K562 (cell line): ENCODE measurements around the gene ARHGAP10. TPM values are rescaled to one million over a fixed set of nuclear protein-coding genes. Genes with fewer than 3 reads are reported as not detected.

Experiments
- BCLAF1 ChIP-seq, 2 experiments: fragments of 450-650 bp in 1 of 2; IDR thresholded peaks; 2 replicates each; pipeline ENCODE4 v1.6.1; 2011 to 2017; ENCODE audit warnings: low read depth in 2 of 2, antibody characterized with exemption in 1 of 2, borderline replicate concordance in 1 of 2, low read length in 1 of 2, mild to moderate bottlenecking in 1 of 2, mixed read lengths in 1 of 2; ENCODE audit not compliant: control insufficient read depth in 1 of 2
- MITF ChIP-seq: IDR thresholded peaks from 2 replicates; pipeline ENCODE4 v1.6.1; 2014; ENCODE audit warnings: antibody characterized with exemption
- SP1 ChIP-seq: sonication (generic); formaldehyde crosslinking; IDR thresholded peaks from 2 replicates; pipeline ENCODE4 v1.8.1; 2022; ENCODE audit warnings: mild to moderate bottlenecking, missing genetic modification reagents
- TAL1 ChIP-seq: fragments of 450-650 bp; IDR thresholded peaks from 2 replicates; pipeline ENCODE4 v1.6.1; 2016; ENCODE audit warnings: mild to moderate bottlenecking
- TEAD2 ChIP-seq: fragments of 450-650 bp; IDR thresholded peaks from 2 replicates; pipeline ENCODE4 v1.6.1; 2016; ENCODE audit warnings: missing genetic modification characterization, control low read depth, missing compliant biosample characterization
- ZBTB40 ChIP-seq, 2 experiments: fragments of 450-650 bp in 1 of 2; sonication (generic) in 1 of 2; formaldehyde crosslinking in 1 of 2; IDR thresholded peaks; 2 replicates each; pipeline versions ENCODE4 v1.7.1 to v1.9.0; 2016 to 2022; ENCODE audit warnings: inconsistent platforms in 1 of 2, mild to moderate bottlenecking in 1 of 2, missing genetic modification reagents in 1 of 2
- ZNF696 ChIP-seq: fragments of 250-450 bp; sonication (Bioruptor Pico); conservative IDR thresholded peaks from 2 replicates; pipeline ENCODE4 v1.4.0; 2020; ENCODE audit warnings: mild to moderate bottlenecking, moderate library complexity
- polyA plus RNA-seq, 8 experiments: library from polyadenylated mRNA; depleted of rRNA in 4 of 8; stranded (reverse) in 5 of 8; unstranded in 3 of 8; fragments of >200 nt; fragmentation: Nextera tagmentation in 2 of 8; fragmentation: Illumina TruSeq in 1 of 8; extraction: Ambion mirVana in 2 of 8; extraction: Trizol in 1 of 8; gene quantifications; 2 replicates each; pipeline versions ENCODE4 v1.2.1 to v1.2.3, GENCODE V29; 2011 to 2014; ENCODE audit warnings: inconsistent platforms in 1 of 8, missing spikeins in 1 of 8
- total RNA-seq, 7 experiments: library from RNA; depleted of rRNA in 6 of 7; stranded (reverse); fragments of >200 nt in 6 of 7; fragmentation: Illumina TruSeq in 2 of 7; extraction: Trizol in 2 of 7; gene quantifications; 2 replicates each; pipeline versions ENCODE4 v1.2.1 to v1.2.3, GENCODE V29; 2011 to 2021; ENCODE audit warnings: low replicate concordance in 1 of 7
- TF ChIP-seq, protein P1 (sequence below): fragments of 200-400 bp; formaldehyde crosslinking; IDR thresholded peaks from 2 replicates; pipeline ENCODE4 v1.6.1; 2017; ENCODE audit warnings: mild to moderate bottlenecking, low read depth, low read length, moderate library complexity
- TF ChIP-seq, protein P2 (sequence below): fragments of 450-650 bp; formaldehyde crosslinking; IDR thresholded peaks from 2 replicates; pipeline ENCODE4 v1.4.0; 2022; ENCODE audit warnings: missing genetic modification characterization

The ARHGAP10 gene
- total and polyA plus RNA-seq, 9 of the 15 experiments (the other 6 are each of a cell fraction or from before 2014, with no cell fraction given) = 0.03 to 0.22 (median 0.06) TPM; not detected in 3

- TF ChIP-seq BCLAF1 (IDR thresholded peaks at IDR 0.05; ENCODE audit: borderline replicate concordance in 1 of 2, control insufficient read depth in 1 of 2, low read depth in 2 of 2, low read length in 1 of 2) (no peak), MITF (no peak), ZNF696 (CRISPR knock-in tag) (no peak), SP1 (CRISPR knock-in tag) (no peak), TEAD2 (no peak), ZBTB40 (IDR thresholded peaks at IDR 0.05) (no peak), ZBTB40 (CRISPR knock-in tag; IDR thresholded peaks at IDR 0.05) (no peak), TAL1 (no peak)
- TF ChIP-seq, protein P1, sequence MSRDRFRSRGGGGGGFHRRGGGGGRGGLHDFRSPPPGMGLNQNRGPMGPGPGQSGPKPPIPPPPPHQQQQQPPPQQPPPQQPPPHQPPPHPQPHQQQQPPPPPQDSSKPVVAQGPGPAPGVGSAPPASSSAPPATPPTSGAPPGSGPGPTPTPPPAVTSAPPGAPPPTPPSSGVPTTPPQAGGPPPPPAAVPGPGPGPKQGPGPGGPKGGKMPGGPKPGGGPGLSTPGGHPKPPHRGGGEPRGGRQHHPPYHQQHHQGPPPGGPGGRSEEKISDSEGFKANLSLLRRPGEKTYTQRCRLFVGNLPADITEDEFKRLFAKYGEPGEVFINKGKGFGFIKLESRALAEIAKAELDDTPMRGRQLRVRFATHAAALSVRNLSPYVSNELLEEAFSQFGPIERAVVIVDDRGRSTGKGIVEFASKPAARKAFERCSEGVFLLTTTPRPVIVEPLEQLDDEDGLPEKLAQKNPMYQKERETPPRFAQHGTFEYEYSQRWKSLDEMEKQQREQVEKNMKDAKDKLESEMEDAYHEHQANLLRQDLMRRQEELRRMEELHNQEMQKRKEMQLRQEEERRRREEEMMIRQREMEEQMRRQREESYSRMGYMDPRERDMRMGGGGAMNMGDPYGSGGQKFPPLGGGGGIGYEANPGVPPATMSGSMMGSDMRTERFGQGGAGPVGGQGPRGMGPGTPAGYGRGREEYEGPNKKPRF = no peak
- TF ChIP-seq, protein P2, sequence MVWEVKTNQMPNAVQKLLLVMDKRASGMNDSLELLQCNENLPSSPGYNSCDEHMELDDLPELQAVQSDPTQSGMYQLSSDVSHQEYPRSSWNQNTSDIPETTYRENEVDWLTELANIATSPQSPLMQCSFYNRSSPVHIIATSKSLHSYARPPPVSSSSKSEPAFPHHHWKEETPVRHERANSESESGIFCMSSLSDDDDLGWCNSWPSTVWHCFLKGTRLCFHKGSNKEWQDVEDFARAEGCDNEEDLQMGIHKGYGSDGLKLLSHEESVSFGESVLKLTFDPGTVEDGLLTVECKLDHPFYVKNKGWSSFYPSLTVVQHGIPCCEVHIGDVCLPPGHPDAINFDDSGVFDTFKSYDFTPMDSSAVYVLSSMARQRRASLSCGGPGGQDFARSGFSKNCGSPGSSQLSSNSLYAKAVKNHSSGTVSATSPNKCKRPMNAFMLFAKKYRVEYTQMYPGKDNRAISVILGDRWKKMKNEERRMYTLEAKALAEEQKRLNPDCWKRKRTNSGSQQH (CRISPR knock-in tag) = no peak
Measured at GRCh38 chr4:148077581-148077980, 345.7 kb downstream of the ARHGAP10 start (continued).
